Gastrocnemius medialis (tissue), 4 donors: ENCODE measurements around the gene PGF.

ENCODE experiments used
- POLR2A ChIP-seq, 2 donors: fragments of 450-650 bp; IDR thresholded peaks; one replicate each; pipeline ENCODE4 v1.6.1; 2017; ENCODE audit warnings: antibody characterized with exemption in 2 of 2, mild to moderate bottlenecking in 2 of 2, moderate library complexity in 2 of 2
- TF ChIP-seq, protein P1 (sequence below), 5 experiments: fragments of 450-650 bp in 3 of 5; fragments of 200-600 bp in 2 of 5; sonication (generic) in 2 of 5; IDR thresholded peaks in 4 of 5; conservative IDR thresholded peaks in 1 of 5; 1 replicate in 4 of 5; 2 replicates in 1 of 5; pipeline ENCODE4 v1.5.1; 2016 to 2019; ENCODE audit warnings: antibody characterized with exemption in 5 of 5, mild to moderate bottlenecking in 3 of 5, moderate library complexity in 3 of 5

DNA sequence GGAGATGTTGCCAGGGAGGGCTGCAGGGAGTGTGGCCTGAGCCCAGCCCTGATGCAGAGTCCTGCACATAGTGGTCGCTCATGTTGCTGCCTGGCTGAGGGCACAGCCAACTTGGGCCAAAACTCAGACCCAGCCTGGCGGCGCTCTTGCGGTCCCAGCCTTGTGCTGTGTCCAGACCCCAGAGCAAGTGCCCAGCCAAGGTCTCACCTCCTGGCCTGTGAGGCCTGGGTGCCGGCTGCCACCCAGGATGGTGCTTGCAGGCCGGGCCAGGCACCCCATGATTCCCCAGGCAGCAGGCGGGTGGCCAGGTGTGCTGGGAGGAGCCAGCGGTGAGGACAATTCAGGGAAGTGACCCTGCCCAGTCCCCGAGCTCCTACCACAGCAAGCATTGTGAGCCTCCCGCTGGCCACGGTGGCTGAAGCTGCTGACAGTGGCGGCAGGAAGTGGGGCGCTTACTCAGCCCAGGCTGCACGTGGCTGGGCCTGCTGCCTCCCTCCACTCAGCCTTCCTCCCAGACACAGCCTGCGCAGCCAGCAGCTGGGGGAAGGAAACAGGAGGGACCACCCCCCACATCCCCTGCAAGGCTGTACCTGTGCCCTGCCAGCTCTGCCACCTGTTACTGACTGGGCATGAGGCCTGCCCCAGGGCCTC, 17.7 kb upstream of the PGF start:
- TF ChIP-seq, protein P1, sequence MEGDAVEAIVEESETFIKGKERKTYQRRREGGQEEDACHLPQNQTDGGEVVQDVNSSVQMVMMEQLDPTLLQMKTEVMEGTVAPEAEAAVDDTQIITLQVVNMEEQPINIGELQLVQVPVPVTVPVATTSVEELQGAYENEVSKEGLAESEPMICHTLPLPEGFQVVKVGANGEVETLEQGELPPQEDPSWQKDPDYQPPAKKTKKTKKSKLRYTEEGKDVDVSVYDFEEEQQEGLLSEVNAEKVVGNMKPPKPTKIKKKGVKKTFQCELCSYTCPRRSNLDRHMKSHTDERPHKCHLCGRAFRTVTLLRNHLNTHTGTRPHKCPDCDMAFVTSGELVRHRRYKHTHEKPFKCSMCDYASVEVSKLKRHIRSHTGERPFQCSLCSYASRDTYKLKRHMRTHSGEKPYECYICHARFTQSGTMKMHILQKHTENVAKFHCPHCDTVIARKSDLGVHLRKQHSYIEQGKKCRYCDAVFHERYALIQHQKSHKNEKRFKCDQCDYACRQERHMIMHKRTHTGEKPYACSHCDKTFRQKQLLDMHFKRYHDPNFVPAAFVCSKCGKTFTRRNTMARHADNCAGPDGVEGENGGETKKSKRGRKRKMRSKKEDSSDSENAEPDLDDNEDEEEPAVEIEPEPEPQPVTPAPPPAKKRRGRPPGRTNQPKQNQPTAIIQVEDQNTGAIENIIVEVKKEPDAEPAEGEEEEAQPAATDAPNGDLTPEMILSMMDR (IDR thresholded peaks at IDR 0.05 in 4 of 5, conservative IDR thresholded peaks at IDR 0.05 in 1 of 5): no peak
- no peak for TF ChIP-seq POLR2A (IDR thresholded peaks at IDR 0.05)
